Suppressor macrophage treated with lipopolysaccharide for 1 hour (primary cell): ENCODE measurements around the gene FGFRL1.
"Not testable (repeated sequence)": the region's sequence is repeated elsewhere in the genome, so short reads cannot be mapped to it uniquely, and the experiment has no call there.

Experiments
- DNase-seq, 3 donors: peaks; one replicate each; pipeline ENCODE4 v3.0.0-alpha.2; 2020 to 2022

FGFRL1 gene

GRCh38 chr4:973431-974397, 37.7 kb upstream of the FGFRL1 start, which contains the start of gene DGKQ:
Gene DGKQ, minus strand, starts transcription at chr4:973569. Its CDS starts 87 bp downstream, at chr4:973482.
- peak; percentile 93 to 98 (median 98) for DNase-seq

- DNase-seq, result no peak
These were observed 36.8 kb upstream of the FGFRL1 start for GRCh38 chr4:974668-975067.

- DNase-seq, result not testable (repeated sequence)
These were observed 35.4 kb upstream of the FGFRL1 start for GRCh38 chr4:976016-976415.

GRCh38 chr4:978957-979701, 32.3 kb upstream of the FGFRL1 start:
- peak; percentile 71 to 81 (median 77) for DNase-seq

GRCh38 chr4:982291-982690, 29.1 kb upstream of the FGFRL1 start:
- no peak for DNase-seq

GRCh38 chr4:982814-983213, 28.6 kb upstream of the FGFRL1 start:
- no peak for DNase-seq

- no peak for DNase-seq
These were observed 26.9 kb upstream of the FGFRL1 start for GRCh38 chr4:984336-985054.

- peak; percentile 75 to 91 (median 81) for DNase-seq
These were observed 26.1 kb upstream of the FGFRL1 start for GRCh38 chr4:985123-985830.

- no peak for DNase-seq
These were observed 25.0 kb upstream of the FGFRL1 start for GRCh38 chr4:986428-986878.

- DNase-seq, result peak; percentile 81 to 95 (median 91)
These were observed 24.4 kb upstream of the FGFRL1 start, which contains the start of gene IDUA for GRCh38 chr4:986879-987623. Gene IDUA, plus strand, starts transcription at chr4:987044. Its CDS starts 41 bp downstream, at chr4:987085.

- no peak for DNase-seq
These were observed 23.6 kb upstream of the FGFRL1 start for GRCh38 chr4:987624-988513.

GRCh38 chr4:988726-989721, 22.4 kb upstream of the FGFRL1 start:
- DNase-seq, result no peak

GRCh38 chr4:989722-990471, 21.5 kb upstream of the FGFRL1 start:
- no peak for DNase-seq

- DNase-seq, result no peak
These were observed 20.6 kb upstream of the FGFRL1 start for GRCh38 chr4:990746-991367.

- DNase-seq, result no peak
These were observed 19.8 kb upstream of the FGFRL1 start for GRCh38 chr4:991451-992296.

GRCh38 chr4:992297-993110, 18.9 kb upstream of the FGFRL1 start:
- DNase-seq, result no peak
